ENCODE data around the gene RPL4. TPM values are rescaled to one million over a fixed set of nuclear protein-coding genes. Genes with fewer than 3 reads are reported as not detected.

RPL4 gene
- total and polyA plus RNA-seq, 2 of the 8 experiments (the other 6 are each of a cell fraction or from before 2014, with no cell fraction given) = 3,950 to 3,973 TPM

- H3K23ac ChIP-seq (ENCODE audit: insufficient read length) = no peak overlapping the region
- H4K20me1 ChIP-seq (replicated peaks in 1 of 2; ENCODE audit: control insufficient read depth in 1 of 2, insufficient read depth in 2 of 2, low read length in 2 of 2) = no peaks in the 10 kb centered on the region
- DNase-seq (ENCODE audit: low read depth in 1 of 2, low spot score in 2 of 2) (no peak), FAIRE-seq (no peak)
- H3K4me3 ChIP-seq (ENCODE audit: extremely low read depth in 1 of 4, insufficient read depth in 2 of 4, low read depth in 3 of 4, low read length in 4 of 4) = no peak overlapping the region
- H2AK5ac ChIP-seq (ENCODE audit: low read depth, low read length) = no peak overlapping the region
- no peak overlapping the region for H2BK12ac ChIP-seq (ENCODE audit: low read depth, low read length)
- TF ChIP-seq NANOG (IDR thresholded peaks at IDR 0.05; ENCODE audit: insufficient read depth, low read depth, low read length, poor library complexity, severe bottlenecking) (no peak), TAF7 (optimal IDR thresholded peaks at IDR 0.05; ENCODE audit: borderline replicate concordance, low read depth, low read length) (no peak), SIX5 (IDR thresholded peaks at IDR 0.05; ENCODE audit: low read depth, low read length) (no peak), BACH1 (IDR thresholded peaks at IDR 0.05; ENCODE audit: low read length) (no peak), TEAD4 (IDR thresholded peaks at IDR 0.05; ENCODE audit: low read depth, low read length) (no peak), ATF2 (IDR thresholded peaks at IDR 0.05; ENCODE audit: low read length) (no peak), JUN (IDR thresholded peaks at IDR 0.05; ENCODE audit: low read depth, low read length) (no peak), CTBP2 (IDR thresholded peaks at IDR 0.05; ENCODE audit: borderline replicate concordance, insufficient read depth, insufficient read length, low read length) (no peak), USF2 (IDR thresholded peaks at IDR 0.05; ENCODE audit: low read length) (no peak)
- H3K56ac ChIP-seq (replicated peaks; ENCODE audit: insufficient read length, low read depth, low read length) = no peak overlapping the region
- H2BK5ac ChIP-seq (ENCODE audit: low read depth, low read length) = no peak overlapping the region
- no peak overlapping the region for H2BK120ac ChIP-seq (replicated peaks; ENCODE audit: low read depth, low read length)
- H3K4me2 ChIP-seq (ENCODE audit: insufficient read depth in 1 of 2, low read depth in 2 of 2, low read length in 2 of 2) = no peak overlapping the region
- no peaks in the 10 kb centered on the region for H3K9me3 ChIP-seq (ENCODE audit: insufficient read depth in 2 of 2, low read depth in 1 of 2, low read length in 1 of 2)
- peaks cover 9% of the 10 kb centered on the region for H3K23me2 ChIP-seq (ENCODE audit: low read depth, low read length)
- 88% methylated on average over 3 of the region's 3 CpGs; no CpG with 5 or more reads in 1 of the 2 experiments for WGBS, 2 experiments (ENCODE audit: extremely low coverage in 1 of 2, insufficient coverage in 1 of 2, insufficient read length in 1 of 2, insufficient replicate concordance in 2 of 2, low coverage in 1 of 2, low lambda C conversion rate in 2 of 2, missing lambda C conversion rate in 1 of 2)
- no peak overlapping the region for H3K18ac ChIP-seq (ENCODE audit: extremely low read depth, low read length)
- H4K91ac ChIP-seq (replicated peaks; ENCODE audit: insufficient read length, low read length) = no peak overlapping the region
- H3K79me1 ChIP-seq (ENCODE audit: low read depth, low read length) = peaks cover 4% of the 10 kb centered on the region
- H3K27me3 ChIP-seq (replicated peaks in 1 of 4; ENCODE audit: control insufficient read depth in 3 of 4, extremely low read depth in 1 of 4, insufficient read depth in 3 of 4, low read length in 3 of 4) = no peaks in the 10 kb centered on the region
- POLR2A ChIA-PET (ENCODE audit: partially characterized antibody) = interaction anchor here (2.1 to 3.8 kb wide), 2 partner anchors 9 to 10 kb away, joined by 9 to 45 read pairs; partner anchors contain the start of gene SNAPC5
- H2AFZ ChIP-seq (ENCODE audit: low read length) = no peak overlapping the region
- H4K8ac ChIP-seq (ENCODE audit: extremely low read depth, insufficient read depth, low read length) = no peak overlapping the region
- H3K79me2 ChIP-seq (ENCODE audit: control insufficient read depth in 1 of 2, insufficient read depth in 2 of 2, low read length in 2 of 2) = peaks cover 15 to 48% of the 10 kb centered on the region in 2 experiments
- no peak overlapping the region for H3K27ac ChIP-seq (ENCODE audit: low read depth, low read length)
- CTCF ChIA-PET (ENCODE audit: partially characterized antibody) = interaction anchor here (2.4 kb wide), 1 partner anchor 10 kb away, joined by 16 read pairs; the partner anchor contains the start of gene SNAPC5
- H2BK15ac ChIP-seq (ENCODE audit: low read length) = no peak overlapping the region
- H3K36me3 ChIP-seq (ENCODE audit: control insufficient read depth in 2 of 4, insufficient read depth in 4 of 4, low read length in 3 of 4) = peaks cover 0 to 17% (median under 1%) of the 10 kb centered on the region in 4 experiments; a peak in 6 of 8 replicates
- H2BK20ac ChIP-seq (ENCODE audit: low read length) = no peak overlapping the region
- H3K9ac ChIP-seq (replicated peaks in 1 of 4; ENCODE audit: extremely low read depth in 1 of 4, low read depth in 3 of 4, low read length in 3 of 4) = no peak overlapping the region
- no peaks in the 10 kb centered on the region for H3K4me1 ChIP-seq (replicated peaks in 1 of 4; ENCODE audit: control insufficient read depth in 3 of 4, insufficient read depth in 4 of 4, low read length in 3 of 4)
- no peak overlapping the region for H4K5ac ChIP-seq (ENCODE audit: insufficient read length, low read depth, low read length)
- H3K14ac ChIP-seq (ENCODE audit: insufficient read length) = no peak overlapping the region
- H3K4ac ChIP-seq (replicated peaks; ENCODE audit: insufficient read length, low read depth, low read length) = no peak overlapping the region
Observed at GRCh38 chr15:66508293-66508883, 3.7 kb upstream of the RPL4 start.
